Measurements from ENCODE around the gene SLC5A12. TPM values are rescaled to one million over a fixed set of nuclear protein-coding genes. Genes with fewer than 3 reads are reported as not detected.

SLC5A12 gene, protein sequence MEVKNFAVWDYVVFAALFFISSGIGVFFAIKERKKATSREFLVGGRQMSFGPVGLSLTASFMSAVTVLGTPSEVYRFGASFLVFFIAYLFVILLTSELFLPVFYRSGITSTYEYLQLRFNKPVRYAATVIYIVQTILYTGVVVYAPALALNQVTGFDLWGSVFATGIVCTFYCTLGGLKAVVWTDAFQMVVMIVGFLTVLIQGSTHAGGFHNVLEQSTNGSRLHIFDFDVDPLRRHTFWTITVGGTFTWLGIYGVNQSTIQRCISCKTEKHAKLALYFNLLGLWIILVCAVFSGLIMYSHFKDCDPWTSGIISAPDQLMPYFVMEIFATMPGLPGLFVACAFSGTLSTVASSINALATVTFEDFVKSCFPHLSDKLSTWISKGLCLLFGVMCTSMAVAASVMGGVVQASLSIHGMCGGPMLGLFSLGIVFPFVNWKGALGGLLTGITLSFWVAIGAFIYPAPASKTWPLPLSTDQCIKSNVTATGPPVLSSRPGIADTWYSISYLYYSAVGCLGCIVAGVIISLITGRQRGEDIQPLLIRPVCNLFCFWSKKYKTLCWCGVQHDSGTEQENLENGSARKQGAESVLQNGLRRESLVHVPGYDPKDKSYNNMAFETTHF
- not detected for total RNA-seq

DNA sequence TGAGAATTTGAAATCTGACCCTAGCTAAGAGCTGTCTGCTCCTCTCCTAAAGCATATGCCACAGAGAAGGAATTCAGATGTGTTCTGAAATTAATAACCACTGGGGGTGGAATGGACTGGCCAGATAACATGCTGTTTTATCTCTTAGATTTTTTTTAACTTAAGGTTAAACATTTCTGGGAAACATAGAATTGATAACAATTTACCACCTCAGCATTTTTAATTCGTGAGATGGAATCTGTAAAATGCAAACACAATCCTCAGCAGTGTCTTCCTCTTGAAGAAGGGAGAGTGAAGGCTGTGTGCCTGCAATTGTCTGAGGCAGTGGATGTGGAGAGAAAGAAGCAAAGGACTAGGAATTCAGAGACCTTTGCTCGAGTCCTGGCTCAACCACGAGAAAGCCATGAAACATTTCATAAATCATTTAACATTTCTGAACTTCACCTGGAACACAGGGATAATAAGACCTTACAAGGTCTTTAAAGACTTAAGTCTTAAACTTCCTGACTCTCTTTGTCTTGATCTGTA is at the start of gene SLC5A12:
TSS of gene SLC5A12 (minus strand) at position 113 of the 528 bp plus-strand sequence. CDS start 346 bp downstream, outside the sequence.
- Mint-ChIP-seq H3K36me3 (ENCODE audit: low read depth) (no peaks in the 10 kb centered on the region), H3K4me1 (ENCODE audit: low read depth) (no peaks in the 10 kb centered on the region), H3K9me3 (no peaks in the 10 kb centered on the region), H3K27ac (no peak within 1 kb of the TSS), H3K27me3 (ENCODE audit: low read depth) (no peaks in the 10 kb centered on the region), H3K4me3 (no peak within 1 kb of the TSS)
- intact Hi-C loops (cut with micrococcal nuclease): no loop called here
- no peak for DNase-seq
- CTCF ChIA-PET: no interaction called here

- intact Hi-C loops (cut with micrococcal nuclease): no loop called here
- no peaks in the 10 kb centered on the region for H3K9me3 Mint-ChIP-seq
- no peak for DNase-seq
- CTCF ChIA-PET: no interaction called here
- no peaks in the 10 kb centered on the region for H3K4me1 Mint-ChIP-seq (ENCODE audit: low read depth)
- H3K27ac Mint-ChIP-seq: no peak overlapping the region
- H3K4me3 Mint-ChIP-seq: no peak overlapping the region
- no peaks in the 10 kb centered on the region for H3K27me3 Mint-ChIP-seq (ENCODE audit: low read depth)
- H3K36me3 Mint-ChIP-seq (ENCODE audit: low read depth): no peaks in the 10 kb centered on the region
Observed at GRCh38 chr11:26769027-26769426, 47.2 kb upstream of the SLC5A12 start.

DNA sequence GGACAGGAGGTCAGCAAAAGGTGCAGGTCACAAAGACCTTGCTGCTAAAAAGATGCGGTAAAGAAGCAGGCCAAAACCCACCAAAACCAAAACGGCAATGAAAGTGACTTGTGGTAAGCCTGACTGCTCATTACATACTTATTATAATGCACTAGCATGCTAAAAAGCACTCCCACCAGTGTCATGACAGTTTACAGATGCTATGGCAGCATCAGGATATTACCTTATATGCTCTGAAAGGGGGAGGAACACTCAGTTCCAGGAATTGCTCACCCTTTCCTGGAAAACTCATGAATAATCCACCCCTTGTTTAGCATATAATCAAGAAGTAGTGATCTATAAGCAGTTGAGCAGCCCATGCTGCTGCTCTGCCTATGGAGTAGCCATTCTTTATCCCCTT is 45.2 kb upstream of the SLC5A12 start:
- no peak for DNase-seq
- Mint-ChIP-seq H3K4me1 (ENCODE audit: low read depth) (no peaks in the 10 kb centered on the region), H3K36me3 (ENCODE audit: low read depth) (no peaks in the 10 kb centered on the region), H3K4me3 (no peak overlapping the region), H3K27me3 (ENCODE audit: low read depth) (no peaks in the 10 kb centered on the region), H3K27ac (no peak overlapping the region), H3K9me3 (no peaks in the 10 kb centered on the region)
- CTCF ChIA-PET: no interaction called here
- intact Hi-C loops (cut with micrococcal nuclease): no loop called here

DNA sequence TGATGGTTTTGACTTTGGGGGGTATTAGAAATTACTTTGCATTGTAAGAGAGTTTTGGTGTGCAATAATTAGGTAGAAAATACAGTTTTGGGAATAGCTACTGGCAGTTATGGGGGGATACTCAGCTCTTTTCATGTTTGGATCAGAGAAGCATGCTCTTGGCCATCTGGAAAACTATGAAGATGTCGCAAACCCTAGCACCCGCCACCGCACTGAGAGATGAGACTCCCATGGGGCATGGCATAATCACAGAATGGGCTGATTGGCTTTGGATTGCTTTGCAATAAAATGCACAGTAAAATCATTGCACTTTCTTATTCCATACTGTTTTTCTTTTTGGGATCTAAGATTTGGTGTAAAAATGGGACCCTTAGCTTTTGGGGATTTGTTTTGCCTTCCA is 43.5 kb upstream of the SLC5A12 start:
- CTCF ChIA-PET: no interaction called here
- no peak overlapping the region for H3K4me3 Mint-ChIP-seq
- no peaks in the 10 kb centered on the region for H3K9me3 Mint-ChIP-seq
- no peaks in the 10 kb centered on the region for H3K4me1 Mint-ChIP-seq (ENCODE audit: low read depth)
- no peaks in the 10 kb centered on the region for H3K27me3 Mint-ChIP-seq (ENCODE audit: low read depth)
- intact Hi-C loops (cut with micrococcal nuclease): no loop called here
- H3K27ac Mint-ChIP-seq: no peak overlapping the region
- DNase-seq: no peak
- no peaks in the 10 kb centered on the region for H3K36me3 Mint-ChIP-seq (ENCODE audit: low read depth)

DNA sequence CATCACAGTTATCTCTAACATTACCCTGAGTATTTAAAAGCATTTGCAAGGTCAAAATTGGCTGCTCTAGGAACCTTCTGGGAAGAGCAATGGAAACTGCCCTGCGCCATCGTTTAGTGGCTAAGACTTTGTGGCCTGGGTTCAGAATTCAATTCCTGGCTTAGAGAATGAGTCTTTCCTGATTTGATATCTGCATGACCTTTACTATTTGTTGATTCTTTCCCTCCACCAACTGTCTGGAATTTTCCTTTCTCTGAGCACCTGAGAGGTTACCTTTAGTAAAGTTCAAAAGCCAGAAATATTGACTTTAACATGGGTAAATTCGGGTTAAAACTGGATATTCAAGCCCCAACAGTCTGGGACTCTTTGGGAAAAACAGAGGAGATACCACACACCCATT is 43.0 kb upstream of the SLC5A12 start:
- H3K36me3 Mint-ChIP-seq (ENCODE audit: low read depth): no peaks in the 10 kb centered on the region
- no peak for DNase-seq
- H3K27me3 Mint-ChIP-seq (ENCODE audit: low read depth): no peaks in the 10 kb centered on the region
- CTCF ChIA-PET: no interaction called here
- no peak overlapping the region for H3K4me3 Mint-ChIP-seq
- no peaks in the 10 kb centered on the region for H3K9me3 Mint-ChIP-seq
- intact Hi-C loops (cut with micrococcal nuclease): no loop called here
- H3K4me1 Mint-ChIP-seq (ENCODE audit: low read depth): no peaks in the 10 kb centered on the region
- no peak overlapping the region for H3K27ac Mint-ChIP-seq

GRCh38 chr11:26764315-26764714 is 42.5 kb upstream of the SLC5A12 start:
- H3K27me3 Mint-ChIP-seq (ENCODE audit: low read depth): no peaks in the 10 kb centered on the region
- DNase-seq: no peak
- CTCF ChIA-PET: no interaction called here
- no peaks in the 10 kb centered on the region for H3K9me3 Mint-ChIP-seq
- intact Hi-C loops (cut with micrococcal nuclease): no loop called here
- H3K36me3 Mint-ChIP-seq (ENCODE audit: low read depth): no peaks in the 10 kb centered on the region
- H3K4me1 Mint-ChIP-seq (ENCODE audit: low read depth): no peaks in the 10 kb centered on the region
- H3K4me3 Mint-ChIP-seq: no peak overlapping the region
- H3K27ac Mint-ChIP-seq: no peak overlapping the region

DNA sequence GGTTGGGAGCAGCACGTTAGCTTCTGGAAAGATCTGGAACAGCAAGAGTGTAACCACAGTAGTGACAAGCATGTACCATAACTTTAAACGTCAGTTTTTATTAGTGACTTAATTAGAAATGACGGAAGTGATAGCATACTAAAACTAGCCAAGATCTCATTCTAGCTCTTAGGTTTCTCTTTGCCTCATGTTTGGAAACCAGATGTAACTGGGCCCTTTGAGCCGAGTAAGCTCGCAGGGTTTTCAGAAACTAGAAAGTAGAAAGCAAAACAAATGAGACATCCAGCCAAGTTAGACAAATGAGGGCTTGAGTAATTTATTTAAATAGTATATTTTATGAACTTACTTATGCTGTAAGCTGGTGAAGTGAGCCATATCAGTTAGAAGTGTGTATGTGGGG is 40.2 kb upstream of the SLC5A12 start:
- H3K27me3 Mint-ChIP-seq (ENCODE audit: low read depth): no peaks in the 10 kb centered on the region
- no peaks in the 10 kb centered on the region for H3K4me1 Mint-ChIP-seq (ENCODE audit: low read depth)
- H3K36me3 Mint-ChIP-seq (ENCODE audit: low read depth): no peaks in the 10 kb centered on the region
- no peak for DNase-seq
- CTCF ChIA-PET: no interaction called here
- intact Hi-C loops (cut with micrococcal nuclease): no loop called here
- H3K4me3 Mint-ChIP-seq: no peak overlapping the region
- H3K9me3 Mint-ChIP-seq: no peaks in the 10 kb centered on the region
- H3K27ac Mint-ChIP-seq: no peak overlapping the region

DNA sequence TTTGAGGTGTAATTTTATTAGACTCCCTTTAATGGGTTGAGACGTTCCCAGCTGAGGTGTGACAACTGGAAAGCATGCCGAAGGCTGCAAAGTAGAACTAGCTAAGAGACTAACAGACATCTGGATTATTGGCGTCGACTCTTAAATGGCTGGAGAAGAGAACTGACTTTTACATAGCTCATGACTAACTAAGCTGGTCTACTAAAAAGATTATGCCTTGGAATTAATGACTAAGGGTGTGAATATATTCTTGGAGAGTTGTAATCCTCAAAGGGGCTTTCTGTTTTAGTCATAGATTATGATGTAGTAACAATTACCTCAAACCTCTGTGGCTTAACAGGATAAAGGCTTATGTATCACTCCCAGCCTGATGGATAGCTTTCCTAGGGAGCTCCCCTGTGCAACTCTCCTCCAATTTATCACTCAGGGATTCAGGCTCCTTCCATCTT is 39.5 kb upstream of the SLC5A12 start:
- no peak for DNase-seq
- H3K36me3 Mint-ChIP-seq (ENCODE audit: low read depth): no peaks in the 10 kb centered on the region
- no peaks in the 10 kb centered on the region for H3K9me3 Mint-ChIP-seq
- H3K4me3 Mint-ChIP-seq: no peak overlapping the region
- H3K27me3 Mint-ChIP-seq (ENCODE audit: low read depth): no peaks in the 10 kb centered on the region
- intact Hi-C loops (cut with micrococcal nuclease): no loop called here
- no peak overlapping the region for H3K27ac Mint-ChIP-seq
- H3K4me1 Mint-ChIP-seq (ENCODE audit: low read depth): no peaks in the 10 kb centered on the region
- CTCF ChIA-PET: no interaction called here

DNA sequence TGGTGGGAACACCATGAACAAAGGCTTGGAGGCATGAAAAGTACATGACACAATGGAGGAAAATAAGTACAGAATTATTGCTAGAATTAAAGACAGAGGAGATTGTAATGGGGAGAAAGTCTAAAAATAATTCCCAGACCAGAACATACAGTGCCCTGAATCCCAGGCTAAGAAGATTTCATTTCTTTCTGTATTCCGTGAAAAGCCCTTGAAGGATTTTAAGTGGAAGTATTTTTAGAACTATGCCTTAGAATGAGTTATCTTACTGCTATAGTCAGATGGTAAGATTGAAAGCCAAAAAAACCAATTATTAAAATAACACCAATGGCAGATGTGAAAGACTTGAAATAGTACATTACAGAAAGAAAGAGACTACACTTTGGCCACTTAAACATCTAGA is 36.1 kb upstream of the SLC5A12 start:
- H3K4me1 Mint-ChIP-seq (ENCODE audit: low read depth): no peaks in the 10 kb centered on the region
- no peaks in the 10 kb centered on the region for H3K36me3 Mint-ChIP-seq (ENCODE audit: low read depth)
- CTCF ChIA-PET: interaction anchor here (1.0 kb wide), 1 partner anchor 728 kb away, joined by 3 read pairs; no protein-coding TSS in a partner anchor
- H3K27ac Mint-ChIP-seq: no peak overlapping the region
- H3K27me3 Mint-ChIP-seq (ENCODE audit: low read depth): no peaks in the 10 kb centered on the region
- no peaks in the 10 kb centered on the region for H3K9me3 Mint-ChIP-seq
- intact Hi-C loops (cut with micrococcal nuclease): loop anchor here (10.0 kb wide), 1 partner anchor 463 kb away; no protein-coding TSS in a partner anchor
- no peak overlapping the region for H3K4me3 Mint-ChIP-seq
- no peak for DNase-seq

DNA sequence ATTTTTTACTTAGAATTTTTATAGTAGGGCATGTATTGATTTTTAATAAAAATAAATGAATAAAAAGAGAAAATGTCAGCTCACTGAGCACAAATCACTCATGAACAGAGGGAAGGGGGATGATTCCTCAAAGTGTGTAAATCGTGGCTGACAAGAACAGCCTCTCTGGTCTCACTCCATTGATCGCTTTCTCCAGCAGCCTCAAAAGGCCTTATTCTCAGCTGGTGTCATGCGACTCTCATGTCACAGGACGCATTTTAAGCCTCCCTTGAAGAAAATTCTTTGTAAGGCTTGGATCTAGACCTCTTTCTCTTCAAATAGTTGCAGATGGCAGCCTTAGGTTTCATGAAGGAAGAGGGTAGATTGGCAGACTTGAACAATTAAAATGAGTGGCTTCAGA is 33.9 kb upstream of the SLC5A12 start:
- no peaks in the 10 kb centered on the region for H3K27me3 Mint-ChIP-seq (ENCODE audit: low read depth)
- no peaks in the 10 kb centered on the region for H3K4me1 Mint-ChIP-seq (ENCODE audit: low read depth)
- no peaks in the 10 kb centered on the region for H3K9me3 Mint-ChIP-seq
- no peak overlapping the region for H3K27ac Mint-ChIP-seq
- DNase-seq: no peak
- intact Hi-C loops (cut with micrococcal nuclease): loop anchor here (10.0 kb wide), 1 partner anchor 461 kb away; no protein-coding TSS in a partner anchor
- CTCF ChIA-PET: no interaction called here
- H3K36me3 Mint-ChIP-seq (ENCODE audit: low read depth): no peaks in the 10 kb centered on the region
- H3K4me3 Mint-ChIP-seq: no peak overlapping the region

DNA sequence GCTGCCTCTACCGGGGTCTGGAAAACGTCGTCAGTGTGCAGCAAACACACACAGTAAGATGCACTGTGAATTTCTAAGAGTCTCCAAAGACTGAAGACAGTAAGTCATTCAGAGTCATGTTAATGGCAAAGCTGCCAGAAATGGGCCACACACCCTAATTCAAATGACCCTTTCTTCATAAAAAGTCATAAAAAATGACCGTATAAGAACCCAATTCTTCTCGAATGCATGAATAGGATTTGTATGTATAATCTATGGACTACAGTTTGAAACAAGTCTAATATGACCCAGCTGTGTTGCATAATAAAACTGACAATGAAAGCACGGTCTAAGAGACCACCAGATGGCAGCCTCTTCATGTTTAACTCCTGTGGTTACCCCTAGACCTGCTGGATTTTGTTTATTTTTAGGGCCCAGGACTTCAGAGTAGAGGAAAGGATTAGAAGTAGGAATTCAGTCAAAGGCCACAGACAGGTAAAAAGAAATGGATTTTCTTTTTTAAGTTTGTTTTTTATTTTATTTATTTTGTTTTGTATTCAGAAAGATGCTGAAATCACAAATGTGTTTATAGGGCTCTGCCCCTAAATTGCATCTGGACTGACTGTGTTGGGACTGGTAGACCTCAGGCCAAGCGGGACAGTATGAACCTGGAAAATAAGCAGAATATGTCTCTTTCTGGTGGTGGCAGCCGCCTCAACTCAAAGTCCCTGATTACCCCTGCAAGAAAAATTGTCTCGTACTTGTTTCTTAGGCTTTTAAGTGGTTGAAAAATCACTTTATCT is 32.1 kb upstream of the SLC5A12 start:
- H3K9me3 Mint-ChIP-seq: no peaks in the 10 kb centered on the region
- no peak overlapping the region for H3K27ac Mint-ChIP-seq
- no peak overlapping the region for H3K4me3 Mint-ChIP-seq
- no peaks in the 10 kb centered on the region for H3K36me3 Mint-ChIP-seq (ENCODE audit: low read depth)
- DNase-seq: peak; percentile 17
- CTCF ChIA-PET: no interaction called here
- intact Hi-C loops (cut with micrococcal nuclease): loop anchor here (1.0 to 10.0 kb wide), 4 partner anchors 404 to 732 kb away; no protein-coding TSS in a partner anchor
- no peaks in the 10 kb centered on the region for H3K27me3 Mint-ChIP-seq (ENCODE audit: low read depth)
- no peaks in the 10 kb centered on the region for H3K4me1 Mint-ChIP-seq (ENCODE audit: low read depth)

DNA sequence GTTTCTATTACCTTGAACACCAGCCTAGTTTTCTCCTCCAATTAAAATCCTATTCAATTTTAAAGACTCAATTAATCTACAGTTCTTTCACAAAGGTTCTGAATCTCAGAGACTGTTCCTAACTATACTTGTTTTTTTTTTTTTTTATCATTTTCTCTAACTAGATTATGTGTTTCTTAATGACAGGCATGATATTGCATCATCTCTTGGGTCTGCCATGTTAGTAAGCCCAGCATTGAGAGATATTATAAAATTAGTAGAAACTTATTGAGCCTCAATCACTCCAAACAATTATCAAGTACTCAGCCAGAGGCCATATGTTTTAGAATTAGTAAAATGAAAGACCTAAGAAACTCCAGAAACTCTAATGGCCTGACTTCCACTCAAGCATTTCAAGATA is 28.1 kb upstream of the SLC5A12 start:
- peaks cover 2% of the 10 kb centered on the region for H3K9me3 Mint-ChIP-seq
- no peaks in the 10 kb centered on the region for H3K4me1 Mint-ChIP-seq (ENCODE audit: low read depth)
- H3K4me3 Mint-ChIP-seq: no peak overlapping the region
- no peak overlapping the region for H3K27ac Mint-ChIP-seq
- no peak for DNase-seq
- intact Hi-C loops (cut with micrococcal nuclease): loop anchor here (5.0 to 10.0 kb wide), 2 partner anchors 455 to 547 kb away; no protein-coding TSS in a partner anchor
- CTCF ChIA-PET: no interaction called here
- H3K36me3 Mint-ChIP-seq (ENCODE audit: low read depth): no peaks in the 10 kb centered on the region
- no peaks in the 10 kb centered on the region for H3K27me3 Mint-ChIP-seq (ENCODE audit: low read depth)

All from activated naive CD4-positive, alpha-beta T cell treated with anti-CD3 and anti-CD28 coated beads for 36 hours (primary cell).